CD14-positive monocyte (primary cell): ENCODE data around the gene HDAC4. TPM values are rescaled to one million over a fixed set of nuclear protein-coding genes. Genes with fewer than 3 reads are reported as not detected.
A peak's percentile ranks its signal among the peaks of the same experiment; 100 is the strongest.

Source experiments
- DNase-seq, 3 donors: peaks; one replicate each; pipeline ENCODE4 v3.0.0-alpha.2; 2011 to 2022
- H2AFZ ChIP-seq: 2 replicates; pipeline ENCODE4 v1.6.0; 2012; ENCODE audit warnings: mild to moderate bottlenecking, low read depth, low read length, inconsistent platforms; ENCODE audit not compliant: insufficient read depth, poor library complexity, severe bottlenecking
- H3K27ac ChIP-seq, 2 donors: 1 replicate in 1 of 2; 2 replicates in 1 of 2; pipeline ENCODE4 v1.5.1; 2012 to 2013; ENCODE audit warnings: low read length in 2 of 2, control low read depth in 1 of 2, inconsistent platforms in 1 of 2, low read depth in 1 of 2, mild to moderate bottlenecking in 1 of 2
- H3K27me3 ChIP-seq, 2 donors: one replicate each; pipeline versions ENCODE4 v1.6.0 to v1.6.1; 2011 to 2013; ENCODE audit warnings: low read length in 2 of 2; ENCODE audit not compliant: control insufficient read depth in 2 of 2, insufficient read depth in 2 of 2
- H3K36me3 ChIP-seq, 2 donors: replicated peaks in 1 of 2; 1 replicate in 1 of 2; 2 replicates in 1 of 2; pipeline versions ENCODE4 v1.5.1 to v1.6.1; 2012 to 2013; ENCODE audit warnings: low read length in 2 of 2, control low read depth in 1 of 2, inconsistent platforms in 1 of 2, mild to moderate bottlenecking in 1 of 2; ENCODE audit not compliant: insufficient read depth in 2 of 2, control insufficient read depth in 1 of 2
- H3K4me1 ChIP-seq, 2 donors: 1 replicate in 1 of 2; 2 replicates in 1 of 2; pipeline versions ENCODE4 v1.5.1 to v1.6.1; 2012 to 2013; ENCODE audit warnings: low read length in 2 of 2, control low read depth in 1 of 2, inconsistent platforms in 1 of 2, mild to moderate bottlenecking in 1 of 2, moderate library complexity in 1 of 2; ENCODE audit not compliant: insufficient read depth in 2 of 2, control insufficient read depth in 1 of 2
- H3K4me2 ChIP-seq: replicated peaks from 2 replicates; pipeline ENCODE3; 2012; ENCODE audit warnings: low read length, moderate library complexity, mild to moderate bottlenecking; ENCODE audit not compliant: poor library complexity, severe bottlenecking; ENCODE audit errors: extremely low read depth
- H3K4me3 ChIP-seq, 3 experiments: fragments of 200-600 bp in 1 of 3; sonication (generic) in 1 of 3; replicated peaks in 1 of 3; 1 replicate in 2 of 3; 2 replicates in 1 of 3; pipeline ENCODE4 v1.5.1; 2011 to 2013; ENCODE audit warnings: low read length in 3 of 3, mild to moderate bottlenecking in 3 of 3, control low read depth in 2 of 3, low read depth in 2 of 3, inconsistent platforms in 1 of 3, moderate library complexity in 1 of 3
- H3K79me2 ChIP-seq: 2 replicates; pipeline ENCODE4 v1.6.0; 2012; ENCODE audit warnings: mild to moderate bottlenecking, control low read depth, inconsistent platforms, low read length, moderate library complexity; ENCODE audit not compliant: insufficient read depth
- H3K9ac ChIP-seq: 2 replicates; pipeline ENCODE4 v1.6.0; 2017; ENCODE audit warnings: low read length, mild to moderate bottlenecking; ENCODE audit not compliant: insufficient read depth, poor library complexity, severe bottlenecking
- H3K9me3 ChIP-seq, 2 donors: replicated peaks in 1 of 2; 1 replicate in 1 of 2; 2 replicates in 1 of 2; pipeline versions ENCODE4 v1.5.1 to v1.6.1; 2012 to 2013; ENCODE audit warnings: low read length in 2 of 2, control low read depth in 1 of 2; ENCODE audit not compliant: control insufficient read depth in 1 of 2, insufficient read depth in 1 of 2
- H4K20me1 ChIP-seq: 2 replicates; pipeline ENCODE4 v1.6.0; 2012; ENCODE audit warnings: mild to moderate bottlenecking, low read length, control low read depth, moderate library complexity; ENCODE audit not compliant: insufficient read depth
- H3K27ac Mint-ChIP-seq, 7 donors: one replicate each; pipeline ENCODE4 v1.8.0; 2020; ENCODE audit warnings: mild to moderate bottlenecking in 7 of 7, mixed read lengths in 7 of 7, moderate library complexity in 6 of 7, inconsistent platforms in 2 of 7
- H3K27me3 Mint-ChIP-seq, 3 donors: one replicate each; pipeline ENCODE4 v1.8.0; 2021 to 2022; ENCODE audit warnings: low read depth in 3 of 3, mild to moderate bottlenecking in 3 of 3, mixed read lengths in 3 of 3, moderate library complexity in 3 of 3, inconsistent platforms in 1 of 3
- H3K36me3 Mint-ChIP-seq, 2 donors: one replicate each; pipeline ENCODE4 v1.8.0; 2020; ENCODE audit warnings: mixed read lengths in 2 of 2, inconsistent platforms in 1 of 2, mild to moderate bottlenecking in 1 of 2
- H3K4me1 Mint-ChIP-seq: one replicate; pipeline ENCODE4 v1.8.0; 2020; ENCODE audit warnings: mild to moderate bottlenecking, mixed read lengths
- H3K4me3 Mint-ChIP-seq, 2 donors: one replicate each; pipeline ENCODE4 v1.8.0; 2020; ENCODE audit warnings: mild to moderate bottlenecking in 2 of 2, mixed read lengths in 2 of 2, moderate library complexity in 1 of 2
- H3K9me3 Mint-ChIP-seq, 7 donors: one replicate each; pipeline ENCODE4 v1.8.0; 2020 to 2022; ENCODE audit warnings: mixed read lengths in 7 of 7, mild to moderate bottlenecking in 6 of 7, moderate library complexity in 6 of 7, inconsistent platforms in 2 of 7
- CTCF ChIP-seq: fragments of 200-600 bp; IDR thresholded peaks from one replicate; pipeline ENCODE4 v1.8.0; 2022; ENCODE audit warnings: antibody characterized with exemption, mild to moderate bottlenecking
- WGBS: methylation state at CpG from one replicate; pipeline ENCODE4 v1.1.5; 2013; ENCODE audit warnings: missing lambda C conversion rate; ENCODE audit not compliant: insufficient coverage; 5-methylcytosine and 5-hydroxymethylcytosine counted together
- intact Hi-C, 2 donors: fragments of 100-400 bp; cut with micrococcal nuclease; formaldehyde crosslinking; loops; one replicate each; pipeline versions ENCODE4 v1.15.0 to v1.15.1; 2023
- polyA plus RNA-seq, 3 donors: library from polyadenylated mRNA; depleted of rRNA in 1 of 3; unstranded in 2 of 3; stranded (reverse) in 1 of 3; fragments of 300-500 nt in 2 of 3; fragments of >200 nt in 1 of 3; fragmentation: Illumina TruSeq in 2 of 3; gene quantifications; 1 replicate in 2 of 3; 2 replicates in 1 of 3; pipeline ENCODE4 v1.2.3, GENCODE V29; 2012 to 2021

Gene HDAC4
- polyA plus RNA-seq, 3 donors: 3.3 to 23.0 (median 4.5) TPM

GRCh38 chr2:239104800-239105199 lies 296.0 kb downstream of the HDAC4 start:
- intact Hi-C loops: no loop called here
- Mint-ChIP-seq H3K4me1 (no peaks in the 10 kb centered on the region), H3K4me3 (no peak overlapping the region), H3K9me3 (no peaks in the 10 kb centered on the region), H3K27ac (peak overlapping the region in 2 of 7 donors; percentile 26 to 57), H3K27me3 (no peaks in the 10 kb centered on the region), H3K36me3 (peaks cover 81 to 96% of the 10 kb centered on the region in 2 donors)
- Histone ChIP-seq H3K36me3 (peaks cover 99 to 100% of the 10 kb centered on the region in 2 donors), H4K20me1 (peaks cover 60% of the 10 kb centered on the region), H3K9me3 (no peaks in the 10 kb centered on the region), H3K4me2 (no peak overlapping the region), H2AFZ (no peak overlapping the region), H3K4me3 (no peak overlapping the region), H3K4me1 (no peaks in the 10 kb centered on the region), H3K27ac (no peak overlapping the region), H3K79me2 (no peaks in the 10 kb centered on the region), H3K9ac (no peak overlapping the region), H3K27me3 (no peaks in the 10 kb centered on the region)
- 99% methylated on average over 15 of the region's 17 CpGs for whole genome bisulfite sequencing
- TF ChIP-seq CTCF: no peak
- no peak for DNase-seq

GRCh38 chr2:239103125-239104098 lies 297.4 kb downstream of the HDAC4 start:
- Mint-ChIP-seq H3K4me3 (no peak overlapping the region), H3K4me1 (no peaks in the 10 kb centered on the region), H3K27ac (no peak overlapping the region), H3K9me3 (no peaks in the 10 kb centered on the region), H3K27me3 (no peaks in the 10 kb centered on the region), H3K36me3 (peaks cover 81 to 96% of the 10 kb centered on the region in 2 donors)
- DNase-seq: no peak
- Histone ChIP-seq H3K4me1 (no peaks in the 10 kb centered on the region), H3K9me3 (no peaks in the 10 kb centered on the region), H3K27me3 (no peaks in the 10 kb centered on the region), H4K20me1 (peaks cover 64% of the 10 kb centered on the region), H3K4me2 (no peak overlapping the region), H2AFZ (no peak overlapping the region), H3K36me3 (peaks cover 99 to 100% of the 10 kb centered on the region in 2 donors), H3K27ac (no peak overlapping the region), H3K4me3 (no peak overlapping the region), H3K9ac (no peak overlapping the region), H3K79me2 (no peaks in the 10 kb centered on the region)
- WGBS: 97% methylated on average over 17 of the region's 30 CpGs
- TF ChIP-seq CTCF: no peak
- intact Hi-C loops: no loop called here
